Right lobe of liver (tissue), 6 donors: ENCODE results near the gene GID8. TPM values are rescaled to one million over a fixed set of nuclear protein-coding genes. Genes with fewer than 3 reads are reported as not detected.
A peak's percentile ranks its signal among the peaks of the same experiment; 100 is the strongest.

ENCODE experiments used
- ATAC-seq, 4 donors: fragments of 200-7000 bp; cut with Tn5 transposase; one replicate each; pipeline ENCODE4 v1.9.1; 2020; ENCODE audit warnings: mild to moderate bottlenecking in 4 of 4, moderate library complexity in 4 of 4
- DNase-seq, 3 donors: peaks; one replicate each; pipeline ENCODE4 v3.0.0-alpha.2; 2020
- H3K27ac ChIP-seq, 3 donors: fragments of 200-600 bp; one replicate each; pipeline ENCODE4 v1.8.0; 2022
- H3K27me3 ChIP-seq, 2 donors: fragments of 200-600 bp; one replicate each; pipeline ENCODE4 v1.8.0; 2022
- H3K36me3 ChIP-seq, 4 donors: fragments of 200-600 bp; sonication (generic) in 1 of 4; one replicate each; pipeline versions ENCODE4 v1.5.1 to v1.8.0; 2017 to 2022; ENCODE audit warnings: control low read depth in 1 of 4
- H3K4me1 ChIP-seq, 4 donors: fragments of 200-600 bp; sonication (generic) in 1 of 4; one replicate each; pipeline versions ENCODE4 v1.5.1 to v1.8.0; 2017 to 2022; ENCODE audit warnings: control low read depth in 1 of 4
- H3K4me3 ChIP-seq, 3 donors: fragments of 200-600 bp; one replicate each; pipeline ENCODE4 v1.8.0; 2022
- H3K9me3 ChIP-seq, 4 donors: fragments of 200-600 bp; sonication (generic) in 1 of 4; one replicate each; pipeline versions ENCODE4 v1.5.1 to v1.8.0; 2017 to 2022; ENCODE audit warnings: control low read depth in 1 of 4
- POLR2A ChIP-seq: fragments of 450-650 bp; IDR thresholded peaks from one replicate; pipeline ENCODE4 v1.6.1; 2017; ENCODE audit warnings: antibody characterized with exemption, mild to moderate bottlenecking
- WGBS: methylation state at CpG from one replicate; pipeline ENCODE4 v1.1.6; 2018; ENCODE audit warnings: low coverage, low lambda C conversion rate; ENCODE audit not compliant: insufficient coverage; ENCODE audit errors: missing lambda C conversion rate; 5-methylcytosine and 5-hydroxymethylcytosine counted together
- intact Hi-C, 2 donors: fragments of 100-400 bp; cut with DNase I; formaldehyde crosslinking; loops; one replicate each; pipeline versions ENCODE4 v1.11.2 to v1.14.1; 2022
- long read RNA-seq: library from polyadenylated mRNA; unstranded; transcript quantifications from one replicate; pipeline ENCODE4 v2.0.0, GENCODE V29; 2019
- total RNA-seq, 6 experiments: library from RNA; depleted of rRNA in 2 of 6; stranded (reverse); fragments of >200 nt in 2 of 6; fragmentation: NEBNext Ultra II Directional in 3 of 6; extraction: Animal tissue kit (Norgen Biotek cat#: 25700) in 3 of 6; gene quantifications; one replicate each; pipeline versions ENCODE4 v1.1.0 to v1.2.4, GENCODE V29; 2016 to 2023
- TF ChIP-seq, protein P1 (sequence below), 4 donors: fragments of 200-600 bp in 3 of 4; fragments of 450-650 bp in 1 of 4; IDR thresholded peaks; one replicate each; pipeline versions ENCODE4 v1.5.1 to v1.8.0; 2016 to 2022; ENCODE audit warnings: antibody characterized with exemption in 4 of 4, mild to moderate bottlenecking in 2 of 4
- donor health status: DM: no; HTN: yes; CAD: no.
- donor health status: DM: no; HTN: no; CAD: no.
- donor health status: DM: no; HTN: no; CAD: no.
- donor health status: DM: no; HTN: yes; CAD: no.
- donor health status: DM: no; HTN: yes; CAD: no.

Gene GID8
- 10 to 100 TPM; 12.6 to 18.9 (median 15.1) TPM for total RNA-seq
- long read RNA-seq, full-length matches to known transcripts = 4 of 6 reads
- long read RNA-seq, partial matches to known transcripts = 0 of 6 reads
- long read RNA-seq, other reads (novel, unspliced or antisense) = 2 of 6 reads

DNA sequence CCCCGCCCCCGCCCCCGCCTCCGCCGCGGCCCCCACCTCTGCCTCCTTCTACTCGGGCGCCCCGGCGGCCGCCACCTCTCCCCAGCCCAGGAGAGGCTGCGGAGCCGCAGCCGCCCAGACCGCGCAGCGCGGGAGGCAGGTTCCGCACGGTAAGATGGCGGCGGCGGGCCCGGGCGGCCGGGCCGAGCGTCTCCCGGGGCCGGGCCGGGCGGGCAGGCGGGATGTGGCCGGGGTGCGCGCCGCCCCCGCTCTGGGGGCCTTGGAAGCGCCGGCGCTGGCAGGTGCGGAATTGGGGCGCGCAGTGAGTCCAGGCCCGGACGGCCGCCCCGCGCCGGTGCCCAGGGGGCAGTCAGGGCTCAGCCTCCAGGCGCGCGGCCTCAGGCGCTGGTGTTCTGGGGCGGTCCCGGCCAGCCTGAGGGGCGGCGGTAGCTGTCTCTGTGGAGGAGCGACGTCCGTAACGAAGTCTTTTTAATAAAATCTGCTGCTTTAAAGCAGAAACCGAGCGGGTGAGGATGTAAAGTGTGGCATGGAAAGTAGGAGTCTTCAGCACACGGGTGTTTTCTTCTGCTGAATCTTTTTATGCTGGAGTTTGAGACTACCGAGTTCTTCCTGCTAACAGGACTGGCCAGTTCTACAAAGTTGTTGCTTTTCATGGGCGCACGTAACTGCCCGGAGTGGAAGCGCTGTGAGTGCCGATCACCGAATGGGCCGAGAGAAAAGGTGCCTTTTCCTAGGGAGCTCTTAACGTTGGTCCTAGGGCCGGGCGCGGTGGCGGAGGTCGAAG, at the start of gene GID8:
Gene GID8 (plus strand): TSS at position 43 of the 784 bp plus-strand sequence. CDS start 3,356 bp downstream, outside the sequence.
- Histone ChIP-seq H3K4me3 (peak within 1 kb of the TSS; percentile 70 to 97 (median 75)), H3K27ac (peak within 1 kb of the TSS; percentile 69 to 91 (median 75)), H3K9me3 (no peaks in the 10 kb centered on the region), H3K27me3 (no peaks in the 10 kb centered on the region), H3K4me1 (peaks cover 0 to 22% (median 11%) of the 10 kb centered on the region in 4 donors), H3K36me3 (peaks cover 0 to 28% (median 6%) of the 10 kb centered on the region in 4 donors)
- TF ChIP-seq, protein P1, sequence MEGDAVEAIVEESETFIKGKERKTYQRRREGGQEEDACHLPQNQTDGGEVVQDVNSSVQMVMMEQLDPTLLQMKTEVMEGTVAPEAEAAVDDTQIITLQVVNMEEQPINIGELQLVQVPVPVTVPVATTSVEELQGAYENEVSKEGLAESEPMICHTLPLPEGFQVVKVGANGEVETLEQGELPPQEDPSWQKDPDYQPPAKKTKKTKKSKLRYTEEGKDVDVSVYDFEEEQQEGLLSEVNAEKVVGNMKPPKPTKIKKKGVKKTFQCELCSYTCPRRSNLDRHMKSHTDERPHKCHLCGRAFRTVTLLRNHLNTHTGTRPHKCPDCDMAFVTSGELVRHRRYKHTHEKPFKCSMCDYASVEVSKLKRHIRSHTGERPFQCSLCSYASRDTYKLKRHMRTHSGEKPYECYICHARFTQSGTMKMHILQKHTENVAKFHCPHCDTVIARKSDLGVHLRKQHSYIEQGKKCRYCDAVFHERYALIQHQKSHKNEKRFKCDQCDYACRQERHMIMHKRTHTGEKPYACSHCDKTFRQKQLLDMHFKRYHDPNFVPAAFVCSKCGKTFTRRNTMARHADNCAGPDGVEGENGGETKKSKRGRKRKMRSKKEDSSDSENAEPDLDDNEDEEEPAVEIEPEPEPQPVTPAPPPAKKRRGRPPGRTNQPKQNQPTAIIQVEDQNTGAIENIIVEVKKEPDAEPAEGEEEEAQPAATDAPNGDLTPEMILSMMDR (IDR thresholded peaks at IDR 0.05) = no peak
- no peak for TF ChIP-seq POLR2A
- peak in 2 of 3 donors; percentile 62 to 63 for DNase-seq
- intact Hi-C loops = no loop called here
- 0% methylated on average over 16 of the region's 79 CpGs for WGBS
- ATAC-seq = peak; percentile 26 to 48 (median 42)

DNA sequence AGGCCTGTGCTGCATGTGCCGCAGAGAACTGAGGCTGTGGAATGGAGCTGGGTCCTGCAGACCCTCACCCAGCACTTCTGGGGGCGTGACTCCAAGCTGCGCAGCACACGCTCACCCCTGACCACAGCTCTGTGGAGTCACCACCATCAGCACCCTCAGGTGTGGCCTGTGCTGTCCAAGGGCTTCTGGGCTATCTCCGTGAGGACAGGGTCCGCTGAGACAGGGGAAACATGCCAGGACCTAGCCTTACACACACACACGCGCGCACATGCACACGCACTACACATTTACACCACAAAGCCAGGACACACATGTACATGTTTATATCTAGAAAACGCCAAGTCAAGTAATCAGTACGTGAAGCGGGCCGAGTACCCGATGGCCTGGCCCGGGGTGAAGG, 49.5 kb upstream of the GID8 start:
- intact Hi-C loops = no loop called here
- H3K27ac ChIP-seq = no peak overlapping the region
- WGBS = 89% methylated on average over 6 of the region's 16 CpGs
- ATAC-seq (peak in 1 of 4 donors; percentile 3), DNase-seq (peak in 1 of 3 donors; percentile 50)
- no peaks in the 10 kb centered on the region for H3K27me3 ChIP-seq
- no peak overlapping the region for H3K4me3 ChIP-seq
- no peaks in the 10 kb centered on the region for H3K9me3 ChIP-seq
- TF ChIP-seq POLR2A = no peak
- H3K4me1 ChIP-seq = peaks cover 0 to 21% (median 10%) of the 10 kb centered on the region in 4 donors
- H3K36me3 ChIP-seq = peaks cover under 1 to 66% (median 33%) of the 10 kb centered on the region in 4 donors

DNA sequence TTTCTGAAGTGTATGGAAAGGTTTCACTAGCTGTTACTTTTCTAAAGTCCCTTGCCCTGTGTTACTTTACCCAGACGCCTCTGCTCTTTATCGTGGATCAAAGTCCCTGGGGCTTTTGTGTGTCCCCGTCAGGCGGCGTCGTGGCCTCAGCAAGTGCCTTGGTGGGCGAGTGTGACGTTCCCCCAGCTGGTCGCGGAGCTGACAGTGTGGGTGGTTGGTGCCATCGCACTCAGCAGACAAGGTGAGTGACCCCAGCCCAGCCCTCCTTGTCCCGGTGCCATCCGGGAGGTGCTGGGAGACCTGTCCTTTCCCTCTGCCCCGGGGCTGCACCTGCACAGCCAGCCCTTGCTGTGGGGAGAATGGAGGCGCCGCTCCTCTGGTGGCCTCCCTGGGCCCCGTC, 49.0 kb upstream of the GID8 start:
- peak; percentile 36 to 52 (median 40) for ATAC-seq
- WGBS = 51% methylated on average over 7 of the region's 17 CpGs
- Histone ChIP-seq H3K4me1 (peaks cover 0 to 21% (median 10%) of the 10 kb centered on the region in 4 donors), H3K27me3 (no peaks in the 10 kb centered on the region), H3K27ac (no peak overlapping the region), H3K36me3 (peaks cover 6 to 71% (median 38%) of the 10 kb centered on the region in 4 donors), H3K9me3 (no peaks in the 10 kb centered on the region), H3K4me3 (no peak overlapping the region)
- intact Hi-C loops = no loop called here
- DNase-seq = peak in 1 of 3 donors; percentile 61
- TF ChIP-seq POLR2A = no peak
- TF ChIP-seq, protein P1 (IDR thresholded peaks at IDR 0.05) = no peak

DNA sequence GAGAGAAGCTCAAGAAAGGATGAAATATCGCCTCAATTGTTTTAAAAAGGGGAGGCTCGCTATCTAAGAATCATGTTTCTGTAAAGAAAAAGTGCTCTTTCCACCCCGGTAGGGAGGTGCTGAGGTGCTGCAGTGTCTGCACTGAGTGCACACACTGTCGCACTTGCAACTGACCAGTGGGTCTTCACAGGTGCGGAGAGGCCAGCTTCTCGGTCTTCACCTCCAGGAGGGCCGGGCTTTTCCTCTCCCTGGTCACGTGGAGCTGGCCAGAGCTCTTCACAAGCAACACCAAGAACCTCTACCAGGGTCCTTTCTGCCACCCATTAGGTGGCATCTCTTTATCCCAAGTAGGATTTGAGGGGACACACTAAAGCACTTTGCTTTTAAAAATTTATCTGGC, 48.5 kb upstream of the GID8 start:
- 90% methylated on average over 3 of the region's 8 CpGs for WGBS
- Histone ChIP-seq H3K9me3 (no peaks in the 10 kb centered on the region), H3K27me3 (no peaks in the 10 kb centered on the region), H3K27ac (no peak overlapping the region), H3K36me3 (peaks cover 6 to 76% (median 42%) of the 10 kb centered on the region in 4 donors), H3K4me3 (no peak overlapping the region), H3K4me1 (peaks cover 0 to 21% (median 10%) of the 10 kb centered on the region in 4 donors)
- intact Hi-C loops = no loop called here
- ATAC-seq (no peak), DNase-seq (peak in 1 of 3 donors; percentile 22)
- TF ChIP-seq, protein P1 (IDR thresholded peaks at IDR 0.05) = no peak
- TF ChIP-seq POLR2A = no peak

DNA sequence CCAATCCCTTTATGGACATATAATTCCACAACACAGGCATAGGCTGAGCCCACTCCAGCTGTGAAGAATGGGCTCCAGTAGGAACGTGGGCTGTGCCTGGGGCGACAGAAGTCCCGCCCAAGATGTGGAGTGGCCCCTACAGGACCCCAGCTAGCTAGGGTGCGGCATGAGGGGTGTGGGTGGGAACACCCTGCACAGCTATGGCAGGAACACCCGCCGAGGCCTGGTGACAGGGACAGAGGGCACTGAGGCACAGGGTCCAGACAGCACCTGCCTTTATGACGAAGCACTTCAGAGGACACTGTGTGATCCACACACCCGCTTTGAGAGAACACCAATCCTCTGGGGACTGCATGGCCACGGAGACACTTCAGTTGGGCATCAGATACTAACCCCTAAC, 48.1 kb upstream of the GID8 start:
- no peak overlapping the region for H3K4me3 ChIP-seq
- H3K9me3 ChIP-seq = no peaks in the 10 kb centered on the region
- TF ChIP-seq POLR2A = no peak
- TF ChIP-seq, protein P1 (IDR thresholded peaks at IDR 0.05) = no peak
- DNase-seq = peak in 1 of 3 donors; percentile 27
- H3K4me1 ChIP-seq = peaks cover 0 to 21% (median 10%) of the 10 kb centered on the region in 4 donors
- no CpG with 5 or more reads among the region's 9 CpGs for WGBS
- H3K27ac ChIP-seq = no peak overlapping the region
- intact Hi-C loops = no loop called here
- H3K36me3 ChIP-seq = peaks cover 6 to 81% (median 44%) of the 10 kb centered on the region in 4 donors
- no peak for ATAC-seq
- no peaks in the 10 kb centered on the region for H3K27me3 ChIP-seq
